Measurements from ENCODE around the gene DUSP28.
"Not testable (repeated sequence)": the region's sequence is repeated elsewhere in the genome, so short reads cannot be mapped to it uniquely, and the experiment has no call there.

The DUSP28 gene

DNA sequence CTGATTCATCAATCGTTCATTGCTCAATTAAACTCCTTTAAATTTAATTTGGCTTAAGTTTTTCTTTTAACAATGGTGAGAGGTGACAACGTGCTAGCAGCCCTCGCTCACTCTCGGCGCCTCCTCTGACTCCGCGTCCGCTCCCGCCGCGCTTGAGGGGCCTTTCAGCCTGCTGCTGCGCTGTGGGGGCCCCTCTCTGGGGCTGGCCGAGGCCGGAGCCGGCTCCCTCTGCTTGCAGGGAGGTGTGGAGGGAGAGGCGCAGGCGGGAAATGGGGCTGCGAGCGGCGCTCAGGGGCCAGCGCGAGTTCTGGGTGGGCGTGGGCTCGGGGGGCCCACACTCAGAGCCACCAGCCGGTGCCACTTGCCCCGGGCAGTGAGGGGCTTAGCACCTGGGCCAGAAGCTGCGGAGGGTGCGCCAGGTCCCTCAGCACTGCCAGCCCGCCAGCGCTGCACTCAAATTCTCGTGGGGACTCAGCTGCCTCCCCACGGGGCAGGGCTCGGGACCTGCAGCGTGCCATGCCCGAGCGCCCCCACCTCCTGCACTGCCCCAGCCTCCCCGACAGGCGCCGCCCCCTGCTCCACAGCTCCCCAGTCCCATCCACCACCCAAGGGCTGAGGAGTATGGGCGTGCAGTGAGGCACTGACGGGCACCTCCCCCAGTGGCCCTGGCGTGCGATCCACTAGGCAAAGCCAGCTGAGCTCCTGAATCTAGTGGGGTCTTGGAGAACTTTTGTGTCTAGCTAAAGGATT lies 22.0 kb upstream of the DUSP28 start:
- ChIA-PET POLR2A (interaction anchor here (0.7 to 1.2 kb wide), 2 partner anchors 13 to 48 kb away, joined by 3 read pairs; partner anchors contain the start of gene CAPN10), CTCF (interaction anchor here (1.6 kb wide), 1 partner anchor 24 kb away, joined by 4 read pairs; no protein-coding TSS in a partner anchor)
- H3K9me3 ChIP-seq (ENCODE audit: control insufficient read depth, insufficient read depth, low read depth, low read length), result no peaks in the 10 kb centered on the region
- TF ChIP-seq ZBTB48 (tag by site-specific recombination; IDR thresholded peaks at IDR 0.05) (no peak), ZNF211 (tag by site-specific recombination; IDR thresholded peaks at IDR 0.05; ENCODE audit: low read depth) (no peak), ZIC2 (tag by site-specific recombination; IDR thresholded peaks at IDR 0.05) (no peak), KLF9 (tag by site-specific recombination; IDR thresholded peaks at IDR 0.05; ENCODE audit: low read depth) (no peak), ZNF280C (tag by site-specific recombination; IDR thresholded peaks at IDR 0.05) (no peak), ZNF175 (tag by site-specific recombination; IDR thresholded peaks at IDR 0.05) (no peak), ZSCAN23 (tag by site-specific recombination; IDR thresholded peaks at IDR 0.05) (no peak), HOXA7 (CRISPR knock-in tag; IDR thresholded peaks at IDR 0.05; ENCODE audit: borderline replicate concordance) (no peak), ZNF335 (tag by site-specific recombination; conservative IDR thresholded peaks at IDR 0.05) (no peak), ZNF146 (tag by site-specific recombination; IDR thresholded peaks at IDR 0.05) (no peak)
- H3K4me1 ChIP-seq (ENCODE audit: control insufficient read depth, insufficient read depth, low read length), result no peaks in the 10 kb centered on the region
- H3K4me3 ChIP-seq (ENCODE audit: low read depth, low read length), result no peak overlapping the region
- H3K27ac ChIP-seq (ENCODE audit: extremely low read depth, low read depth, low read length), result no peak overlapping the region
- H3K36me3 ChIP-seq (ENCODE audit: control insufficient read depth in 2 of 2, insufficient read depth in 1 of 2, low read length in 2 of 2), result peaks cover 0 to 31% of the 10 kb centered on the region in 2 experiments; a peak in 2 of 3 replicates

DNA sequence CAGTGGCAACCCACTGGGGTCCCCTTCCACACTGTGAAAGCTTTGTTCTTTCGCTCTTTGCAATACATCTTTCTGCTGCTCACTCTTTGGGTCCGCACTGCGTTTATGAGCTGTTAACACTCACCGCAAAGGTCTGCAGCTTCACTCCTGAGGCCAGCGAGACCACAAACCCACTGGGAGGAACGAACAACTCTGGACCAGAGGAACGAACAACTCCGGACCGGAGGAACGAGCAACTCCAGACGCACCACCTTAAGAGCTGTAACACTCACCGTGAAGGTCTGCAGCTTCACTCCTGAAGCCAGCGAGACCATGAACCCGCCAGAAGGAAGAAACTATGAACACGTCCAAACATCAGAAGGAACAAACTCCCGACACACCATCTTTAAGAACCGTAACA lies 21.1 kb upstream of the DUSP28 start:
- ChIA-PET CTCF (interaction anchor here (0.6 to 1.6 kb wide), 3 partner anchors 12 to 1292 kb away, joined by 3 to 4 read pairs (median 3); no protein-coding TSS in a partner anchor), POLR2A (interaction anchor here (0.7 to 1.2 kb wide), 2 partner anchors 12 to 48 kb away, joined by 3 read pairs; partner anchors contain the start of gene CAPN10)
- peaks cover 0 to 31% of the 10 kb centered on the region in 2 experiments; a peak in 2 of 3 replicates for H3K36me3 ChIP-seq (ENCODE audit: control insufficient read depth in 2 of 2, insufficient read depth in 1 of 2, low read length in 2 of 2)
- not testable (repeated sequence) for H3K9me3 ChIP-seq (ENCODE audit: control insufficient read depth, insufficient read depth, low read depth, low read length); H3K4me3 ChIP-seq (ENCODE audit: low read depth, low read length); H3K4me1 ChIP-seq (ENCODE audit: control insufficient read depth, insufficient read depth, low read length); H3K27ac ChIP-seq (ENCODE audit: extremely low read depth, low read depth, low read length)

GRCh38 chr2:240539906-240540305 lies 20.3 kb upstream of the DUSP28 start:
- H3K4me3 ChIP-seq (ENCODE audit: low read depth, low read length), result no peak overlapping the region
- POLR2A ChIA-PET, result no interaction called here
- H3K4me1 ChIP-seq (ENCODE audit: control insufficient read depth, insufficient read depth, low read length), result no peaks in the 10 kb centered on the region
- no peaks in the 10 kb centered on the region for H3K9me3 ChIP-seq (ENCODE audit: control insufficient read depth, insufficient read depth, low read depth, low read length)
- H3K36me3 ChIP-seq (ENCODE audit: control insufficient read depth in 2 of 2, insufficient read depth in 1 of 2, low read length in 2 of 2), result peaks cover 0 to 31% of the 10 kb centered on the region in 2 experiments; a peak in 2 of 3 replicates
- CTCF ChIA-PET, result interaction anchor here (1.6 kb wide), 1 partner anchor 26 kb away, joined by 4 read pairs; no protein-coding TSS in a partner anchor
- TF ChIP-seq SALL2 (tag by site-specific recombination; IDR thresholded peaks at IDR 0.05; ENCODE audit: borderline replicate concordance), result no peak
- no peak for TF ChIP-seq ZNF785 (tag by site-specific recombination; IDR thresholded peaks at IDR 0.05)
- no peak overlapping the region for H3K27ac ChIP-seq (ENCODE audit: extremely low read depth, low read depth, low read length)

DNA sequence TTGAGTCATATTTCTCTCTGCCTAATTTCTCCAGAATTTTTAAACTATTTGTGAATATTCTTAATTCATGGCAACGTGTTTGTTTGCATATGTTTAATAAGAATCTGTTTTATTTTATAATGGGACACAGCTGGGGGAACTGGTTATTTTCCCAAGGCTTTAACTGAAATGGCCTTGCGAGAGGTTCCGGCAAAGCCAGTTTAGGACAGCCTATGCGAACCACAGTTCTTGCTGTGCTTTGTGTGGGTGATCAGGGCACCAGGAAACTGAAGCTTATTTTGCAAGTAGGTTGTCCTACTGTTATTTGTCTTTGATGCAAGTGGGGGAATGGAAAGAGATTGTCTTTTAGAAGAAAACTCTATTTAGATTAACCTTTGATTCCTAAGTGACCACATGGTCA lies 8.9 kb upstream of the DUSP28 start:
- peaks cover 0 to 26% of the 10 kb centered on the region in 2 experiments; a peak in 1 of 3 replicates for H3K36me3 ChIP-seq (ENCODE audit: control insufficient read depth in 2 of 2, insufficient read depth in 1 of 2, low read length in 2 of 2)
- H3K4me3 ChIP-seq (ENCODE audit: low read depth, low read length), result no peak overlapping the region
- H3K4me1 ChIP-seq (ENCODE audit: control insufficient read depth, insufficient read depth, low read length), result no peaks in the 10 kb centered on the region
- TF ChIP-seq ZNF292 (tag by site-specific recombination; IDR thresholded peaks at IDR 0.05; ENCODE audit: borderline replicate concordance, low read depth), result no peak
- peak; percentile 85 for TF ChIP-seq SETDB1 (IDR thresholded peaks at IDR 0.05; ENCODE audit: insufficient read length, low read length)
- H3K27ac ChIP-seq (ENCODE audit: extremely low read depth, low read depth, low read length), result no peak overlapping the region
- CTCF ChIA-PET, result interaction anchor here (0.6 to 1.2 kb wide), 4 partner anchors 11 to 455 kb away, joined by 3 read pairs; no protein-coding TSS in a partner anchor
- H3K9me3 ChIP-seq (ENCODE audit: control insufficient read depth, insufficient read depth, low read depth, low read length), result no peaks in the 10 kb centered on the region
- POLR2A ChIA-PET, result interaction anchor here (0.9 to 1.1 kb wide), 2 partner anchors 12 to 30 kb away, joined by 3 to 4 read pairs; no protein-coding TSS in a partner anchor

All from HEK293 (cell line).